ENCODE results near the gene SLAMF8.

- TF ChIP-seq CTCF (IDR thresholded peaks at IDR 0.05) (no peak), POLR2AphosphoS5 (IDR thresholded peaks at IDR 0.05) (no peak), POLR2A (IDR thresholded peaks at IDR 0.05) (no peak)
Observed at GRCh38 chr1:159859767-159860322, 33.2 kb downstream of the SLAMF8 start.

Measured in sigmoid colon (tissue), 4 donors.